ENCODE measurements around the gene ESPN. TPM values are rescaled to one million over a fixed set of nuclear protein-coding genes. Genes with fewer than 3 reads are reported as not detected.
"Not testable (repeated sequence)": the region's sequence is repeated elsewhere in the genome, so short reads cannot be mapped to it uniquely, and the experiment has no call there.

ESPN gene
- total RNA-seq, 1 donor from 2014 or later, result 1.6 TPM

DNA sequence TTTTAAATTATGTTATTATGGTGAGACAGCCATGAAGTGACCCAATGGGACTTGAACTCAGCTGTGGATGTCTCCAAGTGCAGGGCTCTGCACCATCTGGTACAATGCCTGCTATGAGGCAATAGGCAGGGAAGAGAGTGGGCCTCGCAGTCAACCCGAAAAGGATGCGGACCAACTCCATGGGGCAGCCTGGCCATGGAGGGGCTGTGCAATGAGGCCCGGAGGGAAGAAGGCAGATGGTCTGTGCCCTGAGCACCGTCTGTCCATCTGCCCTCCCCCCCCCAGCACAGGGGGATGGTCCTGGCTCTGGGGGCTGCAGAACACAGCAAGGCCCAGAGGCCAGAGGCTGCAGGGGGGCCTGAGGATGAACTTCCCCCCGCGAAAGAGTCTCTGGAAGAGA, 17.0 kb downstream of the ESPN start:
- Mint-ChIP-seq H3K4me3 (no peak overlapping the region), H3K4me1 (peaks cover 3% of the 10 kb centered on the region), H3K27ac (no peak overlapping the region), H3K36me3 (no peaks in the 10 kb centered on the region), H3K9me3 (no peaks in the 10 kb centered on the region), H3K27me3 (ENCODE audit: low read depth) (peaks cover 53% of the 10 kb centered on the region)
- no peak for DNase-seq (ENCODE audit: low spot score in 2 of 2, unreplicated experiment in 2 of 2)
- TF ChIP-seq, protein P1, sequence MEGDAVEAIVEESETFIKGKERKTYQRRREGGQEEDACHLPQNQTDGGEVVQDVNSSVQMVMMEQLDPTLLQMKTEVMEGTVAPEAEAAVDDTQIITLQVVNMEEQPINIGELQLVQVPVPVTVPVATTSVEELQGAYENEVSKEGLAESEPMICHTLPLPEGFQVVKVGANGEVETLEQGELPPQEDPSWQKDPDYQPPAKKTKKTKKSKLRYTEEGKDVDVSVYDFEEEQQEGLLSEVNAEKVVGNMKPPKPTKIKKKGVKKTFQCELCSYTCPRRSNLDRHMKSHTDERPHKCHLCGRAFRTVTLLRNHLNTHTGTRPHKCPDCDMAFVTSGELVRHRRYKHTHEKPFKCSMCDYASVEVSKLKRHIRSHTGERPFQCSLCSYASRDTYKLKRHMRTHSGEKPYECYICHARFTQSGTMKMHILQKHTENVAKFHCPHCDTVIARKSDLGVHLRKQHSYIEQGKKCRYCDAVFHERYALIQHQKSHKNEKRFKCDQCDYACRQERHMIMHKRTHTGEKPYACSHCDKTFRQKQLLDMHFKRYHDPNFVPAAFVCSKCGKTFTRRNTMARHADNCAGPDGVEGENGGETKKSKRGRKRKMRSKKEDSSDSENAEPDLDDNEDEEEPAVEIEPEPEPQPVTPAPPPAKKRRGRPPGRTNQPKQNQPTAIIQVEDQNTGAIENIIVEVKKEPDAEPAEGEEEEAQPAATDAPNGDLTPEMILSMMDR (IDR thresholded peaks at IDR 0.05; ENCODE audit: unreplicated experiment), result no peak

DNA sequence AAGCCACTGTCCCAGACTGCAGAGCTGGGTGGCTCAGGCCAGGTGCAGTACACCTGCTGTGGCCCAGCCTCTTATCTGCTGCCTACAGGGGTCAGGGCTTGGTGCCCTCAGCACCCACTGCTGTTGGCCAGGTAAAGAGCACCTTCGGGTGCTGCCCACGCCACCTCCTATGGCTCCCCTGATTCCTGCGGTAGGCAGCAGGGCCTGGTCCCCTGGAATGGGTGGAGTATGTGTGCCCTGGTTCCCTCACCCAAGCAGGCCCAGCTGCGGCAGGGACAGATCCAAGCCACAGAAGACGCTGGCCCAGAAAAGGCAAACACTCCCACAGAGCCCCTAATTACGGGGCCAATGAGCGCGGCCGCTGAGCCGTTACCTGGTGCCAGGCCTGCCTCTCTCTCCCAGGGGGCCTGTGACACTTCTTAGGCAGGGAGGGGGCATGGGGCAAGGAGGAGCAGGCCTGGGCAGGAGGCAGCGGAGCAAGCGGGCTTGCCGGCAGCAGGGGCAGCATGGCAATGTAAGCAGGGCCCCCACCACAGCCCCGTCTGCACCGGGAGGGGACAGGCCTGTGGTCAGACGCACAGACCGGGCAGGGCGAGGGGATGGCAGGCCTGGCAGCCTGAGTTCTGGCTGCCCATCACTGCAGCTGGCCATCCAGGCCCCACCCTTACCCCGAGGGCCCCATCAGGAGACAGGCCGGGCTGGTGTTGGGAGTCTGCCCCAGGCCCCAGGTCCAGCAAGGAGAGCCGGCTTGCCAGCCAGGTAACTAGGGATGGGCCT, 19.0 kb downstream of the ESPN start:
- Mint-ChIP-seq H3K27me3 (ENCODE audit: low read depth) (peaks cover 63% of the 10 kb centered on the region), H3K27ac (no peak overlapping the region), H3K9me3 (no peaks in the 10 kb centered on the region), H3K36me3 (no peaks in the 10 kb centered on the region), H3K4me1 (peaks cover 3% of the 10 kb centered on the region), H3K4me3 (no peak overlapping the region)
- TF ChIP-seq, protein P1 (IDR thresholded peaks at IDR 0.05; ENCODE audit: unreplicated experiment), result no peak
- no peak for DNase-seq (ENCODE audit: low spot score in 2 of 2, unreplicated experiment in 2 of 2)

DNA sequence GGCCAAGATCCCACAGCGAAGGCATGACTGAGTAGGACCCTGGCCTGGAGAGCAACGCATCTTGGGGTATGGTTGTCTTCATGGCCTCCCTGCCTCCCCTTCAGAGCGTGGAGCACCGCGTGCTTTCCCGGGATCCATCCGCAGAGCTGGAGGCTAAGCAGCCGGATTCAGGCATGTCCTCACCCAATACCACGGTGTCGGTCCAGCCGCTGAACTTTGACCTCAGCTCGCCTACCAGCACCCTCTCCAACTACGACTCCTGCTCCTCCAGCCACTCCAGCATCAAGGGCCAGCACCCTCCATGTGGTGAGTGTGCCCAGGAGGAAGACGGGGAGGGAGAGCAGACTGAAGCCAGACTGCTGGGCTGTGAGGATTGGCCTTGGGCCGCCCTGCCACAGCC, 19.8 kb downstream of the ESPN start:
- Mint-ChIP-seq H3K27me3 (ENCODE audit: low read depth) (peaks cover 61% of the 10 kb centered on the region), H3K9me3 (no peaks in the 10 kb centered on the region), H3K36me3 (no peaks in the 10 kb centered on the region), H3K27ac (no peak overlapping the region), H3K4me3 (no peak overlapping the region), H3K4me1 (peaks cover 7% of the 10 kb centered on the region)
- DNase-seq (ENCODE audit: low spot score in 2 of 2, unreplicated experiment in 2 of 2), result no peak
- TF ChIP-seq, protein P1 (IDR thresholded peaks at IDR 0.05; ENCODE audit: unreplicated experiment), result no peak

DNA sequence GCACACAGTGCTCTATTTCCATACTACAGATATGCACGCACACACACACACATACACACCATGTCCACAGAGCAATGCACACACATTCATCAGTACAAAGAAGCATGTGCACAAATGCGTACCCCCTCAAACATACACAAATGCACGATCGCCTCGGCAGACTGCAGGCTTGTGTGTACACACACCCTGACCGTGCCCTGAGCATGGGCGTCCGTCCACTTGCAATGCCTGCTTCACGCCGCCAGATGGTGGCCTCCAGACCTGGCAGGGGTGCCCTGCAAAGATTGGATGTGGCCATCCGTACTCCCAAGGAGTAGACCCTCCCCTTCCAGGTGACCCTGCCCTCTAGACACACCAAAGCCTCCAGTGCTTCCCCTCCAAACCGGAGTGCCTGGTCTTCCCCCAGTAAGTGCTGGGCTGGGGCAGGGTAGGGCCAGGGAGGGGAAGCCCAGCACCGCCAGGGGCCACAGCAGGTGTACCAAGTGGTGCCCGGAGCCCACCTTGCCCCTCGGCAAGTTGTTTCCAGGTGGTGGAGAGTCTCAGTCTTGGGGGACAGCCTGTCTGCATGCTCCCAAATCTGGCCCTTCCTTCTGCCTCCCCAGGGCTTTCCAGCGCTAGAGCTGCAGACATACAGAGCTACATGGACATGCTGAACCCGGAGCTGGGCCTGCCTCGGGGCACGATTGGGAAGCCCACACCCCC, 20.6 kb downstream of the ESPN start:
- H3K4me1 Mint-ChIP-seq, result peaks cover 12% of the 10 kb centered on the region
- no peak overlapping the region for H3K27ac Mint-ChIP-seq
- DNase-seq (ENCODE audit: low spot score in 2 of 2, unreplicated experiment in 2 of 2), result no peak
- no peak overlapping the region for H3K4me3 Mint-ChIP-seq
- no peaks in the 10 kb centered on the region for H3K36me3 Mint-ChIP-seq
- no peaks in the 10 kb centered on the region for H3K9me3 Mint-ChIP-seq
- peaks cover 63% of the 10 kb centered on the region for H3K27me3 Mint-ChIP-seq (ENCODE audit: low read depth)
- TF ChIP-seq, protein P1 (IDR thresholded peaks at IDR 0.05; ENCODE audit: unreplicated experiment), result peak; percentile 42

GRCh38 chr1:6445929-6446328, 21.4 kb downstream of the ESPN start:
- DNase-seq (ENCODE audit: low spot score in 2 of 2, unreplicated experiment in 2 of 2); H3K27ac Mint-ChIP-seq; H3K4me3 Mint-ChIP-seq; H3K9me3 Mint-ChIP-seq; H3K36me3 Mint-ChIP-seq: not testable (repeated sequence)
- Mint-ChIP-seq H3K27me3 (ENCODE audit: low read depth) (peaks cover 68% of the 10 kb centered on the region), H3K4me1 (peaks cover 12% of the 10 kb centered on the region)

- Mint-ChIP-seq H3K27ac (no peak overlapping the region), H3K4me3 (peak overlapping the region; percentile 46), H3K9me3 (no peaks in the 10 kb centered on the region), H3K27me3 (ENCODE audit: low read depth) (peaks cover 67% of the 10 kb centered on the region), H3K36me3 (no peaks in the 10 kb centered on the region), H3K4me1 (peaks cover 12% of the 10 kb centered on the region)
- DNase-seq (ENCODE audit: low spot score in 2 of 2, unreplicated experiment in 2 of 2), result no peak
- TF ChIP-seq, protein P1 (IDR thresholded peaks at IDR 0.05; ENCODE audit: unreplicated experiment), result no peak
Measured at GRCh38 chr1:6446665-6447015, 22.1 kb downstream of the ESPN start.

Data from mesothelial cell of epicardium (in vitro differentiated cells).